HepG2 (cell line): ENCODE measurements around the gene CEP68. TPM values are rescaled to one million over a fixed set of nuclear protein-coding genes. Genes with fewer than 3 reads are reported as not detected.

ENCODE experiments used
- ASH2L ChIP-seq: fragments of 300-600, 200-600 bp; sonication (generic); IDR thresholded peaks from 2 replicates; pipeline ENCODE4 v1.7.0; 2017; ENCODE audit warnings: low read depth, mild to moderate bottlenecking, moderate library complexity, mixed read lengths, low read length; ENCODE audit not compliant: insufficient read length
- ATM ChIP-seq: fragments of 450-650 bp; IDR thresholded peaks from 2 replicates; pipeline ENCODE4 v1.7.1; 2017; ENCODE audit warnings: mild to moderate bottlenecking, borderline replicate concordance
- BORCS8-MEF2B ChIP-seq: sonication (generic); formaldehyde crosslinking; IDR thresholded peaks from 2 replicates; pipeline ENCODE4 v1.8.0; 2022; ENCODE audit warnings: mild to moderate bottlenecking, missing genetic modification reagents
- CHD4 ChIP-seq: fragments of 200-600 bp; sonication (generic); IDR thresholded peaks from 2 replicates; pipeline ENCODE4 v1.7.0; 2017; ENCODE audit warnings: mild to moderate bottlenecking, low read length, borderline replicate concordance
- FOXA3 ChIP-seq: IDR thresholded peaks from 2 replicates; pipeline ENCODE4 v1.6.1; 2016; ENCODE audit warnings: missing genetic modification reagents, missing compliant biosample characterization
- GTF2F1 ChIP-seq: fragments of 150-350 bp; IDR thresholded peaks from 2 replicates; pipeline ENCODE4 v1.6.1; 2014; ENCODE audit warnings: low read length
- MAFK ChIP-seq, 2 experiments: IDR thresholded peaks in 1 of 2; conservative IDR thresholded peaks in 1 of 2; 2 replicates each; pipeline ENCODE4 v1.6.1; 2011; ENCODE audit warnings: improper control_type of control experiment in 2 of 2, low read length in 2 of 2
- NPAS2 ChIP-seq: sonication (generic); formaldehyde crosslinking; IDR thresholded peaks from 2 replicates; pipeline ENCODE4 v1.8.0; 2022; ENCODE audit warnings: mild to moderate bottlenecking, missing genetic modification reagents, borderline replicate concordance
- RARA ChIP-seq: IDR thresholded peaks from 2 replicates; pipeline ENCODE4 v1.6.1; 2016; ENCODE audit warnings: missing genetic modification reagents, missing compliant biosample characterization
- RFX3 ChIP-seq: IDR thresholded peaks from 2 replicates; pipeline ENCODE4 v1.6.1; 2016; ENCODE audit warnings: missing biosample characterization, missing genetic modification reagents
- SIN3B ChIP-seq: fragments of 150-350 bp; IDR thresholded peaks from 2 replicates; pipeline ENCODE4 v1.6.1; 2014; ENCODE audit warnings: low read length
- THYN1 ChIP-seq: sonication (generic); formaldehyde crosslinking; IDR thresholded peaks from 2 replicates; pipeline ENCODE4 v1.8.1; 2023; ENCODE audit warnings: low read depth, mild to moderate bottlenecking, moderate library complexity, missing genetic modification reagents, borderline replicate concordance
- WIZ ChIP-seq: sonication (generic); formaldehyde crosslinking; IDR thresholded peaks from 2 replicates; pipeline ENCODE4 v1.5.1; 2020; ENCODE audit warnings: mild to moderate bottlenecking, missing genetic modification reagents
- ZFP41 ChIP-seq: sonication (generic); formaldehyde crosslinking; IDR thresholded peaks from 2 replicates; pipeline ENCODE4 v1.4.0; 2020; ENCODE audit warnings: mild to moderate bottlenecking, missing genetic modification reagents, borderline replicate concordance
- ZSCAN9 ChIP-seq: IDR thresholded peaks from 2 replicates; pipeline ENCODE4 v1.6.1; 2016; ENCODE audit warnings: borderline replicate concordance
- polyA plus RNA-seq, 8 experiments: library from polyadenylated mRNA; depleted of rRNA in 3 of 8; stranded (reverse) in 7 of 8; unstranded in 1 of 8; fragments of >200 nt; fragmentation: Illumina TruSeq in 4 of 8; extraction: Trizol in 4 of 8; gene quantifications; 2 replicates each; pipeline versions ENCODE4 v1.2.1 to v1.2.3, GENCODE V29; 2011 to 2016; ENCODE audit warnings: low read depth in 4 of 8, missing spikeins in 1 of 8, mixed read lengths in 1 of 8; ENCODE audit not compliant: insufficient read depth in 1 of 8
- total RNA-seq, 5 experiments: library from RNA; depleted of rRNA; stranded (reverse); fragments of >200 nt; fragmentation: Illumina TruSeq; extraction: Trizol; gene quantifications; 2 replicates each; pipeline ENCODE4 v1.2.3, GENCODE V29; 2016; ENCODE audit warnings: low read depth in 1 of 5
- TF ChIP-seq, protein P1 (sequence below): sonication (generic); formaldehyde crosslinking; IDR thresholded peaks from 2 replicates; pipeline ENCODE4 v1.4.0; 2020; ENCODE audit warnings: missing genetic modification reagents
- TF ChIP-seq, protein P2 (sequence below), 2 experiments: fragments of 450-650 bp in 1 of 2; sonication (generic) in 1 of 2; formaldehyde crosslinking; IDR thresholded peaks; 2 replicates each; pipeline versions ENCODE4 v1.5.0 to v1.8.0; 2020 to 2022; ENCODE audit warnings: mild to moderate bottlenecking in 1 of 2, missing genetic modification reagents in 1 of 2
- TF ChIP-seq, protein P3 (sequence below): IDR thresholded peaks from 2 replicates; pipeline ENCODE4 v1.6.1; 2012; ENCODE audit warnings: low read length, improper control_type of control experiment
- TF ChIP-seq, protein P4 (sequence below): sonication (generic); formaldehyde crosslinking; IDR thresholded peaks from 2 replicates; pipeline ENCODE4 v1.5.0; 2020; ENCODE audit warnings: mild to moderate bottlenecking, missing genetic modification reagents
- TF ChIP-seq, protein P5 (sequence below): sonication (generic); formaldehyde crosslinking; IDR thresholded peaks from 2 replicates; pipeline ENCODE4 v1.4.0; 2020; ENCODE audit warnings: missing genetic modification reagents, mild to moderate bottlenecking, borderline replicate concordance

Gene CEP68
- total and polyA plus RNA-seq, 2 of the 13 experiments (the other 11 are each of a cell fraction or from before 2014, with no cell fraction given): 5.7 to 9.3 TPM

DNA sequence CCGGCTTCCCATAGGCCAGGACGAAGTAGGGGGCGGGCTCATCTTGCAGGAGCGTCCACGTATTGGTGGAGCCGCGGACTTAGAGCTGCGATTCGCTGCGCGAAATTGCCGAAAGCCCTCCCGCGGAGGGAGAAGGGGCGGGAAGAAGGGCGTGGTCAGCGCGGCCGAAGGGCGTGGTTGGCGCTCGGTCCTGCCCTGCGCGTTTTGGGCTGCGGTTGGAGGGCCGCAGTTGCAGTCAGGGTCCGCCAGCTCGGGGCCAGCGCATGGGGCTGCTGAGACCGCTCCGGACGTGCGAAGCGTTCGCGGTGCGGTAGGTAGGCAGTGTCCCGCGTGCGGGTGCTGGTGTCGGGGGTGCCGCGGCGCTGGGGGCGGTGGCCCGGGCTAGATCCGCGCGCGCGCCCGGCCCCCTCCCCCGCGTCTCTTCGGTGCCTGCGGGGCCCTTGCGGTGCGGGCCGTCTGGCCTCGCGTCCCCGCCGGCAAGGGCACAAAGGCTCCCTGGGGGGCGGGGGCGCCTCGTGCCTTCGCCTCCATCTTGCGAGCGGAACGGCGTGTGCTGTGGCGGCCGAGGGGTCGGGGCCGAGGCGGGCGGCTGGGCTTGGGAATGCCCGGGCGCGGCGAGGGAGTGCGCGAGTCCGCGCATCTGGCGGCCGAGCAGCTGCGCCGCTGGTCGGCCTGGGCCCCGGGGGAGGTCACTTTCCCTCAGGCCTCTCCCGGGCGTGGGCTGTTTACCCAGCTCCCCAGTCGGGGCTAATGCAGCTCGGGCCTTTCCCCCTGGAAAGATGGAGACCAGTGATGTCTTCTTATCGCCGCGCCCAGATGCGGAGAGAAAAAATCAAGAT lies at the start of gene CEP68 (continued):
- TF ChIP-seq, protein P1, sequence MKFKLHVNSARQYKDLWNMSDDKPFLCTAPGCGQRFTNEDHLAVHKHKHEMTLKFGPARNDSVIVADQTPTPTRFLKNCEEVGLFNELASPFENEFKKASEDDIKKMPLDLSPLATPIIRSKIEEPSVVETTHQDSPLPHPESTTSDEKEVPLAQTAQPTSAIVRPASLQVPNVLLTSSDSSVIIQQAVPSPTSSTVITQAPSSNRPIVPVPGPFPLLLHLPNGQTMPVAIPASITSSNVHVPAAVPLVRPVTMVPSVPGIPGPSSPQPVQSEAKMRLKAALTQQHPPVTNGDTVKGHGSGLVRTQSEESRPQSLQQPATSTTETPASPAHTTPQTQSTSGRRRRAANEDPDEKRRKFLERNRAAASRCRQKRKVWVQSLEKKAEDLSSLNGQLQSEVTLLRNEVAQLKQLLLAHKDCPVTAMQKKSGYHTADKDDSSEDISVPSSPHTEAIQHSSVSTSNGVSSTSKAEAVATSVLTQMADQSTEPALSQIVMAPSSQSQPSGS (CRISPR knock-in tag): peak; percentile 74; the same call in 1 of the 2 replicates
- TF ChIP-seq RFX3 (CRISPR knock-in tag) (no peak), MAFK (conservative IDR thresholded peaks at IDR 0.05 in 1 of 2, IDR thresholded peaks at IDR 0.05 in 1 of 2; ENCODE audit: low read length in 2 of 2) (no peak), WIZ (CRISPR knock-in tag) (peak; percentile 64), FOXA3 (CRISPR knock-in tag) (peak; percentile 7), GTF2F1 (no peak), ATM (no peak), BORCS8-MEF2B (CRISPR knock-in tag) (no peak; the same call in 1 of the 2 replicates), CHD4 (no peak), RARA (CRISPR knock-in tag) (no peak; the same call in 1 of the 2 replicates), ZFP41 (CRISPR knock-in tag) (0 out of 2 replicates have a peak, but pooled peaks have one; percentile 65), NPAS2 (CRISPR knock-in tag) (no peak), ASH2L (peak; percentile 74), SIN3B (no peak), ZSCAN9 (CRISPR knock-in tag) (peak; percentile 57; the same call in 1 of the 2 replicates), THYN1 (CRISPR knock-in tag) (no peak)
- TF ChIP-seq, protein P2, sequence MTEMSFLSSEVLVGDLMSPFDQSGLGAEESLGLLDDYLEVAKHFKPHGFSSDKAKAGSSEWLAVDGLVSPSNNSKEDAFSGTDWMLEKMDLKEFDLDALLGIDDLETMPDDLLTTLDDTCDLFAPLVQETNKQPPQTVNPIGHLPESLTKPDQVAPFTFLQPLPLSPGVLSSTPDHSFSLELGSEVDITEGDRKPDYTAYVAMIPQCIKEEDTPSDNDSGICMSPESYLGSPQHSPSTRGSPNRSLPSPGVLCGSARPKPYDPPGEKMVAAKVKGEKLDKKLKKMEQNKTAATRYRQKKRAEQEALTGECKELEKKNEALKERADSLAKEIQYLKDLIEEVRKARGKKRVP (CRISPR knock-in tag; IDR thresholded peaks at IDR 0.05): peak in 1 of 2 experiments; percentile 72; a peak in 2 of 4 replicates
- TF ChIP-seq, protein P3, sequence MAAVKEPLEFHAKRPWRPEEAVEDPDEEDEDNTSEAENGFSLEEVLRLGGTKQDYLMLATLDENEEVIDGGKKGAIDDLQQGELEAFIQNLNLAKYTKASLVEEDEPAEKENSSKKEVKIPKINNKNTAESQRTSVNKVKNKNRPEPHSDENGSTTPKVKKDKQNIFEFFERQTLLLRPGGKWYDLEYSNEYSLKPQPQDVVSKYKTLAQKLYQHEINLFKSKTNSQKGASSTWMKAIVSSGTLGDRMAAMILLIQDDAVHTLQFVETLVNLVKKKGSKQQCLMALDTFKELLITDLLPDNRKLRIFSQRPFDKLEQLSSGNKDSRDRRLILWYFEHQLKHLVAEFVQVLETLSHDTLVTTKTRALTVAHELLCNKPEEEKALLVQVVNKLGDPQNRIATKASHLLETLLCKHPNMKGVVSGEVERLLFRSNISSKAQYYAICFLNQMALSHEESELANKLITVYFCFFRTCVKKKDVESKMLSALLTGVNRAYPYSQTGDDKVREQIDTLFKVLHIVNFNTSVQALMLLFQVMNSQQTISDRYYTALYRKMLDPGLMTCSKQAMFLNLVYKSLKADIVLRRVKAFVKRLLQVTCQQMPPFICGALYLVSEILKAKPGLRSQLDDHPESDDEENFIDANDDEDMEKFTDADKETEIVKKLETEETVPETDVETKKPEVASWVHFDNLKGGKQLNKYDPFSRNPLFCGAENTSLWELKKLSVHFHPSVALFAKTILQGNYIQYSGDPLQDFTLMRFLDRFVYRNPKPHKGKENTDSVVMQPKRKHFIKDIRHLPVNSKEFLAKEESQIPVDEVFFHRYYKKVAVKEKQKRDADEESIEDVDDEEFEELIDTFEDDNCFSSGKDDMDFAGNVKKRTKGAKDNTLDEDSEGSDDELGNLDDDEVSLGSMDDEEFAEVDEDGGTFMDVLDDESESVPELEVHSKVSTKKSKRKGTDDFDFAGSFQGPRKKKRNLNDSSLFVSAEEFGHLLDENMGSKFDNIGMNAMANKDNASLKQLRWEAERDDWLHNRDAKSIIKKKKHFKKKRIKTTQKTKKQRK: no peak
- TF ChIP-seq, protein P4, sequence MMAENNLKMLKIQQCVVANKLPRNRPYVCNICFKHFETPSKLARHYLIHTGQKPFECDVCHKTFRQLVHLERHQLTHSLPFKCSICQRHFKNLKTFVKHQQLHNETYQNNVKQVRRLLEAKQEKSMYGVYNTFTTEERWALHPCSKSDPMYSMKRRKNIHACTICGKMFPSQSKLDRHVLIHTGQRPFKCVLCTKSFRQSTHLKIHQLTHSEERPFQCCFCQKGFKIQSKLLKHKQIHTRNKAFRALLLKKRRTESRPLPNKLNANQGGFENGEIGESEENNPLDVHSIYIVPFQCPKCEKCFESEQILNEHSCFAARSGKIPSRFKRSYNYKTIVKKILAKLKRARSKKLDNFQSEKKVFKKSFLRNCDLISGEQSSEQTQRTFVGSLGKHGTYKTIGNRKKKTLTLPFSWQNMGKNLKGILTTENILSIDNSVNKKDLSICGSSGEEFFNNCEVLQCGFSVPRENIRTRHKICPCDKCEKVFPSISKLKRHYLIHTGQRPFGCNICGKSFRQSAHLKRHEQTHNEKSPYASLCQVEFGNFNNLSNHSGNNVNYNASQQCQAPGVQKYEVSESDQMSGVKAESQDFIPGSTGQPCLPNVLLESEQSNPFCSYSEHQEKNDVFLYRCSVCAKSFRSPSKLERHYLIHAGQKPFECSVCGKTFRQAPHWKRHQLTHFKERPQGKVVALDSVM (CRISPR knock-in tag): peak; percentile 58
- TF ChIP-seq, protein P5, sequence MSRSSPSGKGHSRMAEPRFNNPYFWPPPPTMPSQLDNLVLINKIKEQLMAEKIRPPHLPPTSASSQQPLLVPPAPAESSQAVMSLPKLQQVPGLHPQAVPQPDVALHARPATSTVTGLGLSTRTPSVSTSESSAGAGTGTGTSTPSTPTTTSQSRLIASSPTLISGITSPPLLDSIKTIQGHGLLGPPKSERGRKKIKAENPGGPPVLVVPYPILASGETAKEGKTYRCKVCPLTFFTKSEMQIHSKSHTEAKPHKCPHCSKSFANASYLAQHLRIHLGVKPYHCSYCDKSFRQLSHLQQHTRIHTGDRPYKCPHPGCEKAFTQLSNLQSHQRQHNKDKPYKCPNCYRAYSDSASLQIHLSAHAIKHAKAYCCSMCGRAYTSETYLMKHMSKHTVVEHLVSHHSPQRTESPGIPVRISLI (CRISPR knock-in tag): peak; percentile 54; the same call in 1 of the 2 replicates
